Left renal pelvis (tissue), 4 donors: ENCODE data around the gene SCNN1B. TPM values are rescaled to one million over a fixed set of nuclear protein-coding genes. Genes with fewer than 3 reads are reported as not detected.
"Not testable (repeated sequence)": the region's sequence is repeated elsewhere in the genome, so short reads cannot be mapped to it uniquely, and the experiment has no call there.

Experiments used
- DNase-seq, 4 donors: peaks; one replicate each; pipeline ENCODE4 v3.0.0-alpha.2; 2013; ENCODE audit warnings: low read depth in 4 of 4, low spot score in 3 of 4
- polyA plus RNA-seq, 4 donors: library from polyadenylated mRNA; unstranded; fragments of 120-200 nt; gene quantifications; one replicate each; pipeline ENCODE4 v1.2.1, GENCODE V29; 2013; ENCODE audit not compliant: insufficient read length in 4 of 4

The SCNN1B gene, protein sequence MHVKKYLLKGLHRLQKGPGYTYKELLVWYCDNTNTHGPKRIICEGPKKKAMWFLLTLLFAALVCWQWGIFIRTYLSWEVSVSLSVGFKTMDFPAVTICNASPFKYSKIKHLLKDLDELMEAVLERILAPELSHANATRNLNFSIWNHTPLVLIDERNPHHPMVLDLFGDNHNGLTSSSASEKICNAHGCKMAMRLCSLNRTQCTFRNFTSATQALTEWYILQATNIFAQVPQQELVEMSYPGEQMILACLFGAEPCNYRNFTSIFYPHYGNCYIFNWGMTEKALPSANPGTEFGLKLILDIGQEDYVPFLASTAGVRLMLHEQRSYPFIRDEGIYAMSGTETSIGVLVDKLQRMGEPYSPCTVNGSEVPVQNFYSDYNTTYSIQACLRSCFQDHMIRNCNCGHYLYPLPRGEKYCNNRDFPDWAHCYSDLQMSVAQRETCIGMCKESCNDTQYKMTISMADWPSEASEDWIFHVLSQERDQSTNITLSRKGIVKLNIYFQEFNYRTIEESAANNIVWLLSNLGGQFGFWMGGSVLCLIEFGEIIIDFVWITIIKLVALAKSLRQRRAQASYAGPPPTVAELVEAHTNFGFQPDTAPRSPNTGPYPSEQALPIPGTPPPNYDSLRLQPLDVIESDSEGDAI
- polyA plus RNA-seq: 10 to 100 TPM in 3 of 4 donors, under 1 TPM in 1; 0.53 to 26.5 (median 18.8) TPM

GRCh38 chr16:23302045-23302956 is at the start of gene SCNN1B:
Gene SCNN1B (plus strand): TSS chr16:23302302. CDS start chr16:23348600, 46,298 bp downstream.
- no peak for DNase-seq

DNA sequence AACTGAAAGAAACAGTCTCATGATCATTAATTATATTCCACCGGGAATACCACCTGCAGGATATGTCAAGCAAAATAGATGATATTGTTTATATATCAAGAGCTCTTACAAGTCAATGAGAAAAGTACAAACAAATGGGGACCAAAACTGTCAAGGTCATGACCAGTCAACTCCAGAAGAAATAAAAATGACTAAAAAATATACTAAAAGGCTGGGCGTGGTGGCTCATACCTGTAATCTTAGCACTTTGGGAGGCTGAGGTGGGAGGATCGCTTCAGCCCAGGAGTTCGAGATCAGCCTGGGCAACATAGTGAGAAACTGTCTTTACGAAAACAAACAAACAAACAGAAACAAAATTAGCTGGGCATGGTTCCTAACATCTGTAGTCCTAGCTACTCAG is 49.8 kb upstream of the SCNN1B start:
- DNase-seq: no peak

GRCh38 chr16:23253650-23254049 is 48.5 kb upstream of the SCNN1B start:
- DNase-seq: not testable (repeated sequence)

DNA sequence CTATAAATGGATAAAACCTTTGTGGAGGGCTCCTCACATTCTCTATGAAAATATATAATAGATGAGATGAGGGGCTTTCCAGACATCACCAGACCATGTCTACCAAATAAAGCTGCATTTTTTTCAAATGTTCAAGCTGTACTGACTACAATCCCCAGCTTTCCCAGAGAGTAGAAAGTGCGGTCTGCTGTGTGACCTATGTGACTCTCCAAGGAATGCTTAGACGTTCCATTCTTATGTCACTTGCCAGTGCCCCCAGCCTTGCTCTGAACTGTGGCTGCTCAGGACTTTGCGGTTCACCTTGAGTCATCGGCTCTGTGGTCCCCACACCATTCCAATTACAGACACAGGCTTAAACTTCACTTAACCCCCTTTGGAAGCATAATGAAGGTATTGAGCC is 47.8 kb upstream of the SCNN1B start:
- no peak for DNase-seq

DNA sequence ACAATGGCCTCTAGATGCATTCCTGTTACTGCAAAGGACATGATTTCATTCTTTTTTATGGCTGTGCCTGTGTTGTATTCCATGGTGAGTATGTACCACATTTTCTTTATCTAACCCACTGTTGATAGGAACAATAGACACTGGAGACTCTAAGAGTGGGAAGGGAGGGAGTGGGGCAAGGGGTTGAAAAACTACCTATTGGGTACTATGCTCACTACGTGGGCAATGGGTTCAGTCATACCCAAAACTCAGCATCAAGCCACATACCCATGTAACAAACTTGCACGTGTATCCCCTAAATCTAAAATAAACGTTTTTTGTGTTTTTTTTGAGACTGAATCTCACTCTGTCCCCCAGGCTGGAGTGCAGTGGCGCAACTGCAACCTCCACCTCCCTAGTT is 47.1 kb upstream of the SCNN1B start:
- no peak for DNase-seq

DNA sequence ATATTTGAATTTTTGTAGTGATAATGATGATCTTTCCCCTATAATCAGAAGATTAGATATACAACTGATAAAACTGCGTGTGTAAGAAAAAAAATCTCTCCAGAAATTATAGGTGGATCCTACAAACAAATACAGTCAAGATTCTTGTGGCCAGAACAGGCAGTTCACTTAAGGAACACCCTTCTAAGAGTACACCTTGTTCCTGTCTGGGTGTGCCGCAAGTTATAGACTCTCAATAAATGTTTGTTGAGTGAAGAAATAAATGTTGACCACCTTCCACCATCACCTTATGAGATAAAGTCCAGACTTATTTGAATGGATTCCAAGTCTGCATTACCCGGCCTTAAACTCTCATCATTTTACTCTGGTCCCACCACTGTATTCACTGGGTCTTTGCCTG is 45.7 kb upstream of the SCNN1B start:
- DNase-seq: no peak

GRCh38 chr16:23257682-23258081 is 44.4 kb upstream of the SCNN1B start:
- DNase-seq: peak in 1 of 4 donors; percentile 33

DNA sequence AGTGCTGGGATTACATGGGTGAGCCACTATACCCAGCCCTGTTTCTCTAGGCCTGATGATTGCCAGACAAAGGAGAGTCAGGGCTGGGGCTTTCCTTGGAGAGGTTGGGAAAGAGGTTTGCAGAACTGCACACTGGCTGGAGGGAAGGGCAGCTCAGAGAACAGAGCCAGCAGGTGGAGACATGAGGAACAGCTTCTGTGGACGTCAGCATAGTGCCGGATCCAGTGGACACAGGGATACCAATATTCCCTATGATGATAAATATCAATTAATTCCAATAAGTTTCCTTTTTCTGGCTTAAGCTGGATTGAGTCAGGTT is 43.2 kb upstream of the SCNN1B start:
- no peak for DNase-seq

DNA sequence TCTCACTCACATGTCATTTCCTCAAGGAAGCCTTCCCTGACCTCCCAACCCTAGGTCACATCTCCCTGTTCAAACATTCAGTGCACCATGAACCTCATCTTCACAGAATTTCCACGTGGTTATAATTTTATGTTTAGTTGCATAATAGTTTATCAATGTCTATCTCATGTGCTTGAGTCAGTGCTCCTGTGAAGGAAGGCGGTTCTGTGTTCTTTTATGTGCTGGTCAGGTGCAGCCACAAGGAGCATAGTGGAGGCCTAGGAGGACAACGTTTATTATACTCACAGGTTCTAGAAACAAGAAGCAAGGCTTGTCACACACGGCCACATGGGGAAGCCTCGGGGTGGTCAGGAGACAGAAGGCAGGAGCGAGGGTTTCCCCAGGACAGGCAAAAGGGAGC is 34.5 kb upstream of the SCNN1B start:
- no peak for DNase-seq

- no peak for DNase-seq
Measured at GRCh38 chr16:23268561-23268960, 33.5 kb upstream of the SCNN1B start.

DNA sequence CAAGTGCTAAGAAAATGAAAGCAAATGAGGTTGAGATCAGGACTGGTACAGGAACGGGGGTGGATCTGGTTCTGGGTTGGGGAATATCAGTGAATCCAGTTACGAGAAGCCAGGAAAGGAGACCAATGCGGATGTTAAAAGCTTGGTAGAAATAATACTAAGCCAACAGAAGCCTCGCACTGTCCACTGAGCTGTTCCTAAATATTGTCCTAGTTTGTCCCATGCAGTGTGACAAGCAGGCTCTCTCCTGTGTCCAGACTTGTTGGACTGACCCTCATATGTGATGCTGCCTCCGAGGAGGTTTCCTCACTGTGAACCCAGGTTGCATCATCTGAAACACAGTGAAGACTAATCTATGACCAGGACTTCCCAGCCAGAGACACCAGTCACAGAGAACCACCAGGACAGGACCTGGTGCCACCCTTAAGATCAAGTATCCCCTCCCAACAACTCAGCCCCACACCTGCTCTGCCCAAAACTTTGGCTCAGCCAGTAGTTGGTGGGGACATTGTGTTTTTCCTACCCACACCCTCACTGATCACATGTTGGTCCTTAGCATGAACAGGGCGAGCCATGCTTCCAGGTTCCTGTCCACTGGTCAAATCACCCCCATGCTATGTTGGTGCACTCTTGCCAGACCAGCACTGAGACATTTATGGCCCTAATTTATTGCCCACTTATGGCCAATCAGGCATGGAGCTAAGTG is 32.7 kb upstream of the SCNN1B start:
- peak in 3 of 4 donors; percentile 25 to 52 (median 26) for DNase-seq

- DNase-seq: no peak
Measured at GRCh38 chr16:23270654-23271053, 31.4 kb upstream of the SCNN1B start.

- DNase-seq: no peak
Measured at GRCh38 chr16:23274968-23275367, 27.1 kb upstream of the SCNN1B start.

DNA sequence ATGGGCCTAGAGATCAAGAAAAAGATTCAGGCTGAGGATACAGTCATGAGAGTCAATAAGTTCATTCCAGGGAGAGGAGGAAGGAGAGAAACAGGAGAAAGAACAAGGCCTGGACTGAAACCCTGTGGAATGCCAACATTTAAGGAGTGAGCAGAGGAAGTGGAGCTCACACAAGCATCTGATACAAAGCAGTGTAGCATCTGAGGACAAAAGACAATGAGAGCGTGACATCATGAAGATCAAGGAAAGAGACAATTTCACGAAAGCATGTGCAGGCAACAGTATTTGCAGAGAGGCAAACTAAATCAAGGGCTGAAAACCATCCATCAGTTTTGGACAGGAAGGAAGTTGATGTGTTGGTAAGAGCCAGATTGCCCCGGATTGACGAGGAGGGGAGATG is 25.3 kb upstream of the SCNN1B start:
- DNase-seq: no peak

- no peak for DNase-seq
Measured at GRCh38 chr16:23278031-23278430, 24.1 kb upstream of the SCNN1B start.

DNA sequence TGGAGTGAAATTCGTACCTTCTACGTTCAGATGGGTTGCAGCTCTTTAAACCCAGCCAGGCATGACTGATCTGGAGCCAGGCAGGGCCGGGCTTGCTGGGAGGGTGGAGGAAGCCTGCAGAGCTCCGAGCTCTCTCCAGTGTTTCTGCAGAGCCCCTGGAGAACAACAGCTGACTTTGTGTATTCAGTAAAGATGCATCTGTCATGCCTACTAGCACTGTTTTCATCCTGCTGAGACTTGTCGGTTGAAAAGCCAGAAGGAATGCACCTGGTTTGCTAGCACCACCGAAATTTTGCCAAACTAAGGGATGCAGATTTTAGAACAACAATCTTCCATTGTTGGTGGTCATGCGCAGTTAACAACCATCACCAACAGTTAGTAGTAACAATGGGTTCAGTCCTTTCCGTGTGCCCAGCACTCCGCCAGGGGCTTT is 22.4 kb upstream of the SCNN1B start:
- peak in 1 of 4 donors; percentile 36 for DNase-seq

DNA sequence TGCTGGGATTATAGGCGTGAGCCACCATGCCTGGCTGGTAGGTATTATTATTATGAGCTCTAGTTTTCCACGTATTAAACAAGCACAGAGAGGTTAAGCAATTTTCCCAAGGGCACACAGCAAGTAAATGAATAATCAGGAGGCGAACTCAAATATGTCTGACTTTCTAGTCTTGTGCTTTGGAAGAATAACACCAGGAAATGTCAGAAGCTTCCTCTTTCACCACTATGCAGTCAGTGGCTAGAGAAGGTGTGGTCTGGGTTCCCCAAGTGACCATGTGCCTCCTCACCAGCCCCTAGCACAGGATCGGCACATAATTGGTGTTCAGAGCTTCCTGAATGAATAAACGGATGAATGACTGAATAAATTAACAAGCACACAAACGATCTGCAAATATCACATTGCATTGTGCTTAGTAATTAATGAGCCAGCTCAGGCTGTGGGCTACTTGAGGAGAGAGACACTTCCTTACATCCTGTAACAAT is 21.6 kb upstream of the SCNN1B start:
- no peak for DNase-seq

GRCh38 chr16:23282568-23282967 is 19.5 kb upstream of the SCNN1B start:
- DNase-seq: no peak

DNA sequence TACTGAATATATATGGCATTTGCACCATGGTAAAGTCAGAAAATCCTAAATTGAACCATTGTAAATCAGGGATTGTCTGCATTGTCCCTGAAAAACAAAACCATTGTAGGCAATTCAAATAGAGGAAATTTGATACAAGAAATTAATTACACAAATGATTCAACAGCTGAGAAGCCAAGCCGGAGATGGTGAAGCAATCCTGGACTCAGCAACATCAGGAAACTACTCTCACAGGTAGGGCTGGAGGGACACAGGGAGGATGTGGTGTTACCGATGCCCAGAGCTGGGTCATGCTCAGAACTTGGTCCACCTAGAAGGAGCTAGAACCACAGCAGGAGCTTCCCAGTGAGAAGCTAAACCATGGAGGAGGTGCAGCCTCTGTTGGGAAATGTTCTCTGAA is 18.5 kb upstream of the SCNN1B start:
- DNase-seq: no peak

- DNase-seq: no peak
Measured at GRCh38 chr16:23284584-23284983, 17.5 kb upstream of the SCNN1B start.
